CD8-positive, alpha-beta memory T cell (primary cell): ENCODE results near the gene CLDN15. TPM values are rescaled to one million over a fixed set of nuclear protein-coding genes. Genes with fewer than 3 reads are reported as not detected.
A peak's percentile ranks its signal among the peaks of the same experiment; 100 is the strongest.

Experiments
- CTCF ChIA-PET: fragments of 350-600 bp; sonication (Branson Sonifier 250); formaldehyde crosslinking; loops from one replicate; lab custom pipeline; 2021; ENCODE audit warnings: antibody characterized with exemption; lab: Charles Lee
- POLR2A ChIA-PET: fragments of 350-600 bp; sonication (Branson Sonifier 250); formaldehyde crosslinking; loops from one replicate; lab custom pipeline; 2021; ENCODE audit warnings: antibody characterized with exemption; lab: Charles Lee
- DNase-seq, 5 donors: peaks; one replicate each; pipeline versions ENCODE4 v3.0.0 to v3.0.0-alpha.2; 2020 to 2022; ENCODE audit warnings: mixed read lengths in 1 of 5
- H3K27ac ChIP-seq: one replicate; pipeline ENCODE4 v1.7.0; 2013; ENCODE audit warnings: low read depth, mild to moderate bottlenecking, low read length, moderate library complexity
- H3K27me3 ChIP-seq: 2 replicates; pipeline ENCODE4 v1.7.0; 2013; ENCODE audit warnings: low read length, mild to moderate bottlenecking; ENCODE audit not compliant: insufficient read depth, poor library complexity, severe bottlenecking
- H3K36me3 ChIP-seq: 2 replicates; pipeline ENCODE4 v1.7.0; 2013; ENCODE audit warnings: mild to moderate bottlenecking, low read length, moderate library complexity; ENCODE audit not compliant: insufficient read depth
- H3K4me1 ChIP-seq: 2 replicates; pipeline ENCODE4 v1.7.0; 2013; ENCODE audit warnings: mild to moderate bottlenecking, low read length, moderate library complexity; ENCODE audit not compliant: insufficient read depth
- H3K4me3 ChIP-seq: 2 replicates; pipeline ENCODE4 v1.7.0; 2013; ENCODE audit warnings: mild to moderate bottlenecking, low read length
- H3K9me3 ChIP-seq: 2 replicates; pipeline ENCODE4 v1.7.0; 2013; ENCODE audit warnings: mild to moderate bottlenecking, low read length
- H3K27ac Mint-ChIP-seq, 8 donors: one replicate each; pipeline ENCODE4 v1.8.0; 2020 to 2021; ENCODE audit warnings: mixed read lengths in 8 of 8, mild to moderate bottlenecking in 6 of 8, inconsistent platforms in 3 of 8, moderate library complexity in 3 of 8
- H3K27me3 Mint-ChIP-seq, 2 donors: one replicate each; pipeline ENCODE4 v1.8.0; 2020 to 2021; ENCODE audit warnings: mixed read lengths in 2 of 2, mild to moderate bottlenecking in 1 of 2, moderate library complexity in 1 of 2
- H3K36me3 Mint-ChIP-seq, 3 donors: one replicate each; pipeline ENCODE4 v1.8.0; 2020 to 2021; ENCODE audit warnings: mixed read lengths in 3 of 3, inconsistent platforms in 1 of 3, mild to moderate bottlenecking in 1 of 3
- H3K4me1 Mint-ChIP-seq, 3 donors: one replicate each; pipeline ENCODE4 v1.8.0; 2020 to 2021; ENCODE audit warnings: mixed read lengths in 3 of 3, inconsistent platforms in 1 of 3, mild to moderate bottlenecking in 1 of 3
- H3K4me3 Mint-ChIP-seq, 7 donors: one replicate each; pipeline ENCODE4 v1.8.0; 2020 to 2021; ENCODE audit warnings: mixed read lengths in 7 of 7, mild to moderate bottlenecking in 6 of 7, moderate library complexity in 4 of 7, inconsistent platforms in 2 of 7
- H3K9me3 Mint-ChIP-seq, 5 donors: one replicate each; pipeline ENCODE4 v1.8.0; 2020 to 2022; ENCODE audit warnings: mixed read lengths in 5 of 5, mild to moderate bottlenecking in 3 of 5, moderate library complexity in 2 of 5, inconsistent platforms in 1 of 5
- polyA plus RNA-seq: library from polyadenylated mRNA; unstranded; fragments of 300-500 nt; fragmentation: Illumina TruSeq; gene quantifications from one replicate; pipeline ENCODE4 v1.2.3, GENCODE V29; 2021
- total RNA-seq, 2 experiments: library from RNA; stranded (reverse); gene quantifications; one replicate each; pipeline ENCODE4 v1.2.3, GENCODE V29; 2021

CLDN15 gene
- total and polyA plus RNA-seq, 3 experiments from 2014 or later: 1.2 to 20.3 (median 19.5) TPM

GRCh38 chr7:101236292-101236835, 1.2 kb downstream of the CLDN15 start:
- Histone ChIP-seq H3K4me1 (no peaks in the 10 kb centered on the region), H3K36me3 (peaks cover 20% of the 10 kb centered on the region), H3K27me3 (no peaks in the 10 kb centered on the region), H3K4me3 (no peak overlapping the region), H3K27ac (no peak overlapping the region), H3K9me3 (no peaks in the 10 kb centered on the region)
- DNase-seq: no peak
- H3K27ac Mint-ChIP-seq: no peak overlapping the region
- POLR2A ChIA-PET: interaction anchor here (0.9 kb wide), 1 partner anchor 19 kb away, joined by 3 read pairs; the partner anchor contains the start of genes PLOD3 and ZNHIT1
- H3K27me3 Mint-ChIP-seq: peaks cover 0 to 1% of the 10 kb centered on the region in 2 donors
- H3K4me1 Mint-ChIP-seq: peaks cover 0 to 4% (median 0%) of the 10 kb centered on the region in 3 donors
- H3K9me3 Mint-ChIP-seq: no peaks in the 10 kb centered on the region
- H3K4me3 Mint-ChIP-seq: no peak overlapping the region
- CTCF ChIA-PET: interaction anchor here (2.0 to 2.6 kb wide), 2 partner anchors 7 to 46 kb away, joined by 6 to 18 read pairs; no protein-coding TSS in a partner anchor
- peaks cover 0 to 47% (median 0%) of the 10 kb centered on the region in 3 donors for H3K36me3 Mint-ChIP-seq

- Histone ChIP-seq H3K27me3 (no peaks in the 10 kb centered on the region), H3K27ac (no peak overlapping the region), H3K4me1 (no peaks in the 10 kb centered on the region), H3K9me3 (no peaks in the 10 kb centered on the region), H3K36me3 (peaks cover 16% of the 10 kb centered on the region), H3K4me3 (no peak overlapping the region)
- ChIA-PET CTCF (interaction anchor here (1.2 to 2.6 kb wide), 3 partner anchors 8 to 47 kb away, joined by 3 to 18 read pairs (median 6); no protein-coding TSS in a partner anchor), POLR2A (no interaction called here)
- Mint-ChIP-seq H3K4me1 (peaks cover 0 to 3% (median under 1%) of the 10 kb centered on the region in 3 donors), H3K4me3 (no peak overlapping the region), H3K9me3 (no peaks in the 10 kb centered on the region), H3K27ac (peak overlapping the region in 1 of 8 donors; percentile 80), H3K36me3 (peaks cover 0 to 47% (median 0%) of the 10 kb centered on the region in 3 donors), H3K27me3 (peaks cover 0 to 1% of the 10 kb centered on the region in 2 donors)
- no peak for DNase-seq
Observed at GRCh38 chr7:101235522-101235921, 2.1 kb downstream of the CLDN15 start.

DNA sequence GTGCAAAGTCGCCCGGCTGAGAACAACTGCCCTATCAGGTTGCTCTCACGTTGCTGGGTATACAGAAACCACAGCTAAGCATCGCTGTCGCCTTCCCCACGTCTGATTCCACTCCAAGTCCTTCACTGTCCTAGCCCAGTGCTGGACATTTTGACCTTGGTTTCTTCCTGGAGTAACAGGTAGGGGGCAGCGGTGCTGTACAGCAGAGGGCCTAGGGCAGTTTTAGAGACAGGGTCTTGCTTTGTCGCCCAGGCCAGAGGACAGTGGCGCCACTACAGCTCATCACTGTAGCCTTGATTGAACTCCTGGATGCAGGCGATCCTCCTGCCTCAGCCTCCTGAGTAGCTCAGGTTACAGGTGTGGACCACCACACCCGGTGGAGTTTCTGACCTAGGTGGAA, 2.6 kb downstream of the CLDN15 start:
- Mint-ChIP-seq H3K36me3 (peaks cover 0 to 44% (median 0%) of the 10 kb centered on the region in 3 donors), H3K4me3 (no peak overlapping the region), H3K27ac (peak overlapping the region in 1 of 8 donors; percentile 47), H3K9me3 (no peaks in the 10 kb centered on the region), H3K27me3 (peaks cover 0 to 1% of the 10 kb centered on the region in 2 donors), H3K4me1 (peaks cover 0 to 5% (median 0%) of the 10 kb centered on the region in 3 donors)
- H3K27me3 ChIP-seq: no peaks in the 10 kb centered on the region
- CTCF ChIA-PET: interaction anchor here (1.0 to 2.6 kb wide), 4 partner anchors 9 to 47 kb away, joined by 3 to 18 read pairs (median 4); no protein-coding TSS in a partner anchor
- H3K27ac ChIP-seq: no peak overlapping the region
- DNase-seq: no peak
- POLR2A ChIA-PET: no interaction called here
- H3K4me1 ChIP-seq: no peaks in the 10 kb centered on the region
- H3K4me3 ChIP-seq: no peak overlapping the region
- no peaks in the 10 kb centered on the region for H3K9me3 ChIP-seq
- peaks cover 13% of the 10 kb centered on the region for H3K36me3 ChIP-seq

GRCh38 chr7:101234636-101235035, 3.0 kb downstream of the CLDN15 start:
- no peak overlapping the region for H3K4me3 Mint-ChIP-seq
- POLR2A ChIA-PET: no interaction called here

GRCh38 chr7:101233907-101234547, 3.6 kb downstream of the CLDN15 start:
- H3K9me3 Mint-ChIP-seq: no peaks in the 10 kb centered on the region
- peaks cover 0 to 5% (median 0%) of the 10 kb centered on the region in 3 donors for H3K4me1 Mint-ChIP-seq
- Histone ChIP-seq H3K4me3 (no peak overlapping the region), H3K27me3 (no peaks in the 10 kb centered on the region), H3K9me3 (no peaks in the 10 kb centered on the region), H3K4me1 (no peaks in the 10 kb centered on the region), H3K36me3 (peaks cover 6% of the 10 kb centered on the region), H3K27ac (no peak overlapping the region)
- POLR2A ChIA-PET: no interaction called here
- H3K4me3 Mint-ChIP-seq: no peak overlapping the region
- peaks cover 0 to 42% (median 0%) of the 10 kb centered on the region in 3 donors for H3K36me3 Mint-ChIP-seq
- peaks cover 0 to 1% of the 10 kb centered on the region in 2 donors for H3K27me3 Mint-ChIP-seq
- peak overlapping the region in 1 of 8 donors; percentile 46 for H3K27ac Mint-ChIP-seq
- CTCF ChIA-PET: interaction anchor here (1.0 to 2.6 kb wide), 2 partner anchors 10 to 14 kb away, joined by 3 to 18 read pairs; no protein-coding TSS in a partner anchor
- DNase-seq: no peak

More at GRCh38 chr7:101234636-101235035, 3.0 kb downstream of the CLDN15 start:
- no peaks in the 10 kb centered on the region for H3K27me3 ChIP-seq
- no peak for DNase-seq
- CTCF ChIA-PET: interaction anchor here (1.0 to 2.6 kb wide), 4 partner anchors 9 to 48 kb away, joined by 3 to 18 read pairs (median 4); no protein-coding TSS in a partner anchor
- Mint-ChIP-seq H3K4me1 (peaks cover 0 to 5% (median 0%) of the 10 kb centered on the region in 3 donors), H3K9me3 (no peaks in the 10 kb centered on the region), H3K27me3 (peaks cover 0 to 1% of the 10 kb centered on the region in 2 donors), H3K36me3 (peaks cover 0 to 43% (median 0%) of the 10 kb centered on the region in 3 donors), H3K27ac (peak overlapping the region in 2 of 8 donors; percentile 47 to 89)
- H3K36me3 ChIP-seq: peaks cover 9% of the 10 kb centered on the region
- no peaks in the 10 kb centered on the region for H3K4me1 ChIP-seq
- H3K27ac ChIP-seq: no peak overlapping the region
- no peaks in the 10 kb centered on the region for H3K9me3 ChIP-seq
- no peak overlapping the region for H3K4me3 ChIP-seq

DNA sequence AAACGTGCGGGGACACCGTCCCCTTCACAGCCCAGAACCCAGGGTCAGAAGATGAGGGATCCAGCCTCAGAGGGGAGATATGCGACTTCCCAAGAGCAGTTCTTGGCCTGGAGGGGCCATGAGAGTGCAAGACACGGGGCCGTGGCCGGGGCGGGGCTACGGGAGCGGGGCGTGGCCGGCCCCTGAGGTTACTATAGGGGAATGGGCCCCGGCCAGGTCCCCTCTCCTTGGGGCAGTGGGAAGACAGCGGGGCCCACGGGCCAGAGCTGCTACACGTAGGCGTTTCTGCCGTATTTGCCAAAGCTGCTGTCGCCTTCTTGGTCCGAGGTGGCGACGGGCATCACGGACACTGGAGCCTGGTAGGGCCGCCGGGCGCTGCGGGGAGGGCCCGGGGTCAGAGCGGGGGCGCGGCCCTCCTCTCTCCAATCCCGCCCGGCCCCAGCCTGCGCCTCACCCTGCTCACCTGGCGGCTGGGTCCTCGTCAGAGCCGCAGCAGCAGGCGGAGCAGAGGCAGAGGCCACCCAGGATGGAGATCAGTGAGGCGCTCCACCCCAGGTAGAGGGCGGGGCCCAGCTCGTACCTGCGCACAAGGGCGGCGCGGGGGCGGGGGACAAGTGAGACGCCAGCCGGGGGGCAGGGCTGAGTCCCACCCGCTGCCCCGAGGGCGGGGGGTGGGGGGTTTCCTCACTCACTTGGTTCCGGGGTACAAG, 5.3 kb downstream of the CLDN15 start:
- Mint-ChIP-seq H3K4me3 (no peak overlapping the region), H3K9me3 (no peaks in the 10 kb centered on the region), H3K4me1 (peaks cover 0 to 5% (median 0%) of the 10 kb centered on the region in 3 donors), H3K36me3 (peaks cover 0 to 43% (median 2%) of the 10 kb centered on the region in 3 donors), H3K27ac (peak overlapping the region in 2 of 8 donors; percentile 50 to 84), H3K27me3 (peaks cover 0 to 1% of the 10 kb centered on the region in 2 donors)
- no peak for DNase-seq
- H3K27ac ChIP-seq: no peak overlapping the region
- ChIA-PET POLR2A (no interaction called here), CTCF (no interaction called here)
- peaks cover 5% of the 10 kb centered on the region for H3K36me3 ChIP-seq
- H3K4me3 ChIP-seq: no peak overlapping the region
- H3K4me1 ChIP-seq: no peaks in the 10 kb centered on the region
- no peaks in the 10 kb centered on the region for H3K9me3 ChIP-seq
- H3K27me3 ChIP-seq: no peaks in the 10 kb centered on the region

- H3K4me1 ChIP-seq: no peaks in the 10 kb centered on the region
Observed at GRCh38 chr7:101231644-101232043, 6.0 kb downstream of the CLDN15 start.

More at GRCh38 chr7:101231644-101232043, 6.0 kb downstream of the CLDN15 start:
- Histone ChIP-seq H3K9me3 (no peaks in the 10 kb centered on the region), H3K27ac (no peak overlapping the region), H3K36me3 (no peaks in the 10 kb centered on the region), H3K4me3 (no peak overlapping the region), H3K27me3 (no peaks in the 10 kb centered on the region)
- no peak for DNase-seq
- Mint-ChIP-seq H3K4me3 (no peak overlapping the region), H3K27me3 (peaks cover 0 to 1% of the 10 kb centered on the region in 2 donors), H3K9me3 (no peaks in the 10 kb centered on the region), H3K4me1 (peaks cover 0 to 5% (median 0%) of the 10 kb centered on the region in 3 donors), H3K36me3 (peaks cover 0 to 44% (median 4%) of the 10 kb centered on the region in 3 donors), H3K27ac (peak overlapping the region in 2 of 8 donors; percentile 7 to 29)
- POLR2A ChIA-PET: no interaction called here
- CTCF ChIA-PET: interaction anchor here (1.3 kb wide), 1 partner anchor 13 kb away, joined by 5 read pairs; no protein-coding TSS in a partner anchor
